Measurements from ENCODE around the gene COX11.

DNA sequence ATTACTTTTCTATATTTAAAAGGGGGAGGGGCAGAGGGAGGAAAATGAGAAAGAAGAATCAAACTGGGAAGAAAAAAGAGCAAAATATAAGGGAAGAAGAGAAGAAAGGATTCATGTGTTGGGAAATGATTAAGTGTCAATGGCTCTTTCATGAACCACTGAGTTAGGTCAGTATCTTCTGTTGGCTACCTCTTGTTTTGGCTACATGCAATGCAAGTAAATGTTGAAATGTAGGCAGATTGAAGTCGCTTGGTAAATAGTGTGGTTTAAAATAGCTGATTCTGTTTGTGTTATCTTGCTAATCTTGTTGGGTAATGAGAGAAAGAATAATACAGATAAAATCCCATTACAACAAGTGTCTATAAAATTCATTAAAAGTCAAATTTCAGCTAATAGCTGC lies 27.2 kb downstream of the COX11 start:
- TF ChIP-seq, protein P1, sequence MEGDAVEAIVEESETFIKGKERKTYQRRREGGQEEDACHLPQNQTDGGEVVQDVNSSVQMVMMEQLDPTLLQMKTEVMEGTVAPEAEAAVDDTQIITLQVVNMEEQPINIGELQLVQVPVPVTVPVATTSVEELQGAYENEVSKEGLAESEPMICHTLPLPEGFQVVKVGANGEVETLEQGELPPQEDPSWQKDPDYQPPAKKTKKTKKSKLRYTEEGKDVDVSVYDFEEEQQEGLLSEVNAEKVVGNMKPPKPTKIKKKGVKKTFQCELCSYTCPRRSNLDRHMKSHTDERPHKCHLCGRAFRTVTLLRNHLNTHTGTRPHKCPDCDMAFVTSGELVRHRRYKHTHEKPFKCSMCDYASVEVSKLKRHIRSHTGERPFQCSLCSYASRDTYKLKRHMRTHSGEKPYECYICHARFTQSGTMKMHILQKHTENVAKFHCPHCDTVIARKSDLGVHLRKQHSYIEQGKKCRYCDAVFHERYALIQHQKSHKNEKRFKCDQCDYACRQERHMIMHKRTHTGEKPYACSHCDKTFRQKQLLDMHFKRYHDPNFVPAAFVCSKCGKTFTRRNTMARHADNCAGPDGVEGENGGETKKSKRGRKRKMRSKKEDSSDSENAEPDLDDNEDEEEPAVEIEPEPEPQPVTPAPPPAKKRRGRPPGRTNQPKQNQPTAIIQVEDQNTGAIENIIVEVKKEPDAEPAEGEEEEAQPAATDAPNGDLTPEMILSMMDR (IDR thresholded peaks at IDR 0.05), result no peak
- no peak for TF ChIP-seq EZH2 (IDR thresholded peaks at IDR 0.05)

Measured in neural progenitor cell (in vitro differentiated cells).